Lung (tissue), 12 donors: ENCODE results near the gene NR6A1. TPM values are rescaled to one million over a fixed set of nuclear protein-coding genes. Genes with fewer than 3 reads are reported as not detected.

Experiments used
- ATAC-seq: fragments of 200-7000 bp; cut with Tn5 transposase; one replicate; pipeline ENCODE4 v1.9.1; 2020; ENCODE audit warnings: moderate number of reproducible peaks; ENCODE audit not compliant: insufficient read depth, low FRiP score
- DNase-seq, 3 donors: peaks; one replicate each; pipeline ENCODE4 v3.0.0-alpha.2; 2013 to 2017
- H3K27ac ChIP-seq, 2 donors: one replicate each; pipeline ENCODE4 v1.5.1; 2013; ENCODE audit warnings: mild to moderate bottlenecking in 2 of 2, moderate library complexity in 2 of 2, control low read depth in 1 of 2, inconsistent platforms in 1 of 2, low read depth in 1 of 2, low read length in 1 of 2
- H3K27me3 ChIP-seq, 3 donors: one replicate each; pipeline ENCODE4 v1.5.1; 2013; ENCODE audit warnings: low read length in 2 of 3; ENCODE audit not compliant: control insufficient read depth in 3 of 3, insufficient read depth in 3 of 3
- H3K36me3 ChIP-seq, 4 donors: one replicate each; pipeline ENCODE4 v1.5.1; 2013; ENCODE audit warnings: low read length in 4 of 4, mild to moderate bottlenecking in 1 of 4, moderate library complexity in 1 of 4; ENCODE audit not compliant: control insufficient read depth in 4 of 4, insufficient read depth in 4 of 4
- H3K4me1 ChIP-seq, 5 donors: one replicate each; pipeline ENCODE4 v1.5.1; 2013; ENCODE audit warnings: low read length in 5 of 5, mild to moderate bottlenecking in 2 of 5, moderate library complexity in 1 of 5; ENCODE audit not compliant: control insufficient read depth in 5 of 5, insufficient read depth in 5 of 5
- H3K4me3 ChIP-seq: one replicate; pipeline ENCODE4 v1.5.1; 2013; ENCODE audit warnings: mild to moderate bottlenecking, control low read depth, moderate library complexity
- H3K9ac ChIP-seq, 2 donors: one replicate each; pipeline ENCODE4 v1.5.1; 2013; ENCODE audit warnings: low read length in 2 of 2, control low read depth in 1 of 2; ENCODE audit not compliant: insufficient read depth in 1 of 2
- H3K9me3 ChIP-seq, 4 donors: one replicate each; pipeline ENCODE4 v1.5.1; 2013; ENCODE audit warnings: low read length in 3 of 4, mild to moderate bottlenecking in 1 of 4, moderate library complexity in 1 of 4; ENCODE audit not compliant: control insufficient read depth in 4 of 4, insufficient read depth in 3 of 4
- WGBS, 2 donors: extraction: QIAGEN DNeasy Blood & Tissue Kit; methylation state at CpG; one replicate each; pipeline ENCODE4 v1.1.7; 2013; 5-methylcytosine and 5-hydroxymethylcytosine counted together
- polyA plus RNA-seq, 2 donors: library from polyadenylated mRNA; stranded (reverse); fragments of 200-250 nt; gene quantifications; one replicate each; pipeline ENCODE4 v1.2.1, GENCODE V29; 2013
- total RNA-seq, 2 donors: library from RNA; depleted of rRNA in 1 of 2; stranded (reverse); fragments of >200 nt in 1 of 2; gene quantifications; one replicate each; pipeline ENCODE4 v1.2.1, GENCODE V29; 2014 to 2021
- TF ChIP-seq, protein P1 (sequence below): IDR thresholded peaks from 2 replicates; pipeline ENCODE4 v1.5.1; 2012; ENCODE audit warnings: mild to moderate bottlenecking; ENCODE audit errors: control extremely low read depth, extremely low read depth
- donor health status: control.
- donor health status: control.
- donor health status: Bipolar disorder and iron deficiency.
- donor health status: healthy.
- donor health status: DM: yes; HTN: yes; CAD: no.

Gene NR6A1
- total and polyA plus RNA-seq, 4 donors = 0.94 to 4.0 (median 2.4) TPM

DNA sequence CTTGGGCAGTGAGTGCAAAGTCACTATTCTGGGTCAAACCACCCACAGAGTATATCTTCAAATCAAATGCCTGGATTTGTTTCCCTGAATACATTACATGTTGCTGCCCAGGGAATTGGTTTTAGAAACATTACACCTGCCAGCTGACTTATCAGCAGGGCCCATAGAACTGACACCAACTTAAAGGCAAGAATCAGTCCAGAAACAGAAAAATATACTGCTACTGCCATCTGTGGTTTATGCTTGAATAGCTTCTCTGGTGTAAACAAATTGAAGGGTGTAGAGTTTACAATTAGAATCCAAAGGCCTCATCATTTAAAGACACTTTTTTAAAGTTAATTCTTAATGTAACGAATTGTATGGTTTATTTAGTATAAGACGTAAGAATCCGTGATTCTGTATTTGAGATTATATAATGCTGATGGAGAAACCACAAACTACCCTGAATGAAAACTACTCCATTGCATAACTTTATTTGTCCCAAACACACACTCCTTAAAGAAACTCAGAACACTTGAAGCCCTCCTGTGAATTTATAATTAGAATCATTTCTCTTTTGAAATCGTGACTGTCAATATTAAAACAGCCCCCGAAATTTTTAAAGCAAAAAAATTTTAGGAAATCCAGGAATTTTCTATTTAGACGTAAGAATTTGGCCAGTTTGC is 6.2 kb downstream of the NR6A1 start:
- Histone ChIP-seq H3K9me3 (no peaks in the 10 kb centered on the region), H3K36me3 (no peaks in the 10 kb centered on the region), H3K27ac (no peak overlapping the region), H3K4me1 (peaks cover 0 to 7% (median 0%) of the 10 kb centered on the region in 5 donors), H3K27me3 (peaks cover 0 to 53% (median 44%) of the 10 kb centered on the region in 3 donors), H3K9ac (no peak overlapping the region), H3K4me3 (no peak overlapping the region)
- peak in 2 of 3 donors; percentile 34 to 43 for DNase-seq
- 42 to 56% methylated on average over 6 of the region's 6 CpGs for WGBS, 2 donors
- TF ChIP-seq, protein P1, sequence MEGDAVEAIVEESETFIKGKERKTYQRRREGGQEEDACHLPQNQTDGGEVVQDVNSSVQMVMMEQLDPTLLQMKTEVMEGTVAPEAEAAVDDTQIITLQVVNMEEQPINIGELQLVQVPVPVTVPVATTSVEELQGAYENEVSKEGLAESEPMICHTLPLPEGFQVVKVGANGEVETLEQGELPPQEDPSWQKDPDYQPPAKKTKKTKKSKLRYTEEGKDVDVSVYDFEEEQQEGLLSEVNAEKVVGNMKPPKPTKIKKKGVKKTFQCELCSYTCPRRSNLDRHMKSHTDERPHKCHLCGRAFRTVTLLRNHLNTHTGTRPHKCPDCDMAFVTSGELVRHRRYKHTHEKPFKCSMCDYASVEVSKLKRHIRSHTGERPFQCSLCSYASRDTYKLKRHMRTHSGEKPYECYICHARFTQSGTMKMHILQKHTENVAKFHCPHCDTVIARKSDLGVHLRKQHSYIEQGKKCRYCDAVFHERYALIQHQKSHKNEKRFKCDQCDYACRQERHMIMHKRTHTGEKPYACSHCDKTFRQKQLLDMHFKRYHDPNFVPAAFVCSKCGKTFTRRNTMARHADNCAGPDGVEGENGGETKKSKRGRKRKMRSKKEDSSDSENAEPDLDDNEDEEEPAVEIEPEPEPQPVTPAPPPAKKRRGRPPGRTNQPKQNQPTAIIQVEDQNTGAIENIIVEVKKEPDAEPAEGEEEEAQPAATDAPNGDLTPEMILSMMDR = no peak
- ATAC-seq = no peak

DNA sequence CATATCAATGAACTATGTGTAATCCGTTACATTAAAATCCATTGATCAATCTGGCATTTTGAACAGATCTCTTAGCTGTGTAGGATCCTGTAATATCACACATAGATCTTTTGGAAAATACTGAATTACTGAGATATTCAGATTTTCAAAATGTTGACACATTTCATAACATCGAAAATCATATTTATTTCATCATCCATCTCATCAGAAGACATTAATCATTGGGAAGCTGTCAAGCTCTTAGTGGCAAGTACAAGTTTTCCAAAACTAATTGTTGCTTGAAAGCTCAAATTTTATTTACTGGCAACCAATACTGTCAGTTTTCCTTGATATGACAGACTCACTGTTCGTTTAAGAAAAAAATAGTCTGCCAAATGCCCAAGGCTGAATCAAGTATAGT is 8.5 kb downstream of the NR6A1 start:
- Histone ChIP-seq H3K9me3 (no peaks in the 10 kb centered on the region), H3K36me3 (no peaks in the 10 kb centered on the region), H3K4me1 (peaks cover 0 to 13% (median 8%) of the 10 kb centered on the region in 5 donors), H3K9ac (no peak overlapping the region), H3K27ac (no peak overlapping the region), H3K27me3 (peaks cover 0 to 31% (median 25%) of the 10 kb centered on the region in 3 donors), H3K4me3 (no peak overlapping the region)
- no peak for DNase-seq
- WGBS, 2 donors = 84 to 90% methylated on average over 3 of the region's 3 CpGs
- TF ChIP-seq, protein P1 = no peak
- no peak for ATAC-seq

DNA sequence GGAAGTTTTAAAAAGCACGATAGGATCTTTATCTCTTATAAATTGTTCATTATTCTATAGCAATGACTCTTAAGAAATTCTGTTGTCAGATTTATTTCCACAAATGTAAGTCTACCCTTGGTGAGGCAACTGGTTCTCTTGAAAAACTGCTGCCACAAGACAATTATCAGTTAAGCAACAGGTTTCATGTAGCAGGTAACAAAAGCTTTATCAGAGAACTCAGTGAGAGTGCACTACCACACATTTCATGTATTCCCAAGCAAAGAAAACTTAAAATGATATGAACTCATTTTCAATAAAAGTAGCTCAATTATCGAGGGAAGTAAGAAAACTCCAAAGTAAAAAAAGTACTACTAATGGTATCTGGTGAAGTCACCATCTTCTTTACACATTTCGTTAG is 9.4 kb downstream of the NR6A1 start:
- peaks cover 0 to 25% (median 18%) of the 10 kb centered on the region in 3 donors for H3K27me3 ChIP-seq
- TF ChIP-seq, protein P1 = no peak
- peaks cover 0 to 18% (median 10%) of the 10 kb centered on the region in 5 donors for H3K4me1 ChIP-seq
- H3K9ac ChIP-seq = no peak overlapping the region
- 83 to 88% methylated on average over 3 of the region's 3 CpGs for whole genome bisulfite sequencing, 2 donors
- no peak overlapping the region for H3K27ac ChIP-seq
- DNase-seq (no peak), ATAC-seq (no peak)
- no peaks in the 10 kb centered on the region for H3K9me3 ChIP-seq
- no peaks in the 10 kb centered on the region for H3K36me3 ChIP-seq
- no peak overlapping the region for H3K4me3 ChIP-seq

DNA sequence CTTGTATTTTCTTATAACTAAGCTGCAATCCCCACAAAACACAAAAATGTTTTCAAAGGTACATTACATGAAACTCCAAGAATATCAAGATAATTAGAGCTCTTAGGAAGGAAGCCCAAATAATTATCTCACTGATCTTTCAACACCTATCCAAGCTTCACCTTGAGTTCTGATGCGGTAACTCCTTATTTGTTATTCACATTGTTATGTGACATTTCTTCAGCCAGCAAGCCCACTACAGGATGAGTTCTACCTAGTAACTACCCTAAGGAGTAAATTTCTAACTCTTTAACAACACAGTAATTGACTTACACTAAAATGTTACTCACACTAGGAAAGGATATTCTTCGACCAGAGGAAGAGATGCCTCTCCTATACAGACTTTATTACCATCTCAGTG is 9.9 kb downstream of the NR6A1 start:
- Histone ChIP-seq H3K27me3 (peaks cover 0 to 24% (median 15%) of the 10 kb centered on the region in 3 donors), H3K4me1 (peaks cover 0 to 18% (median 10%) of the 10 kb centered on the region in 5 donors), H3K9me3 (no peaks in the 10 kb centered on the region), H3K27ac (no peak overlapping the region), H3K4me3 (no peak overlapping the region), H3K36me3 (no peaks in the 10 kb centered on the region), H3K9ac (no peak overlapping the region)
- DNase-seq (no peak), ATAC-seq (no peak)
- TF ChIP-seq, protein P1 = no peak
- WGBS, 2 donors = 82 to 83% methylated on average over 2 of the region's 2 CpGs
